ENCODE measurements around the gene MC4R. TPM values are rescaled to one million over a fixed set of nuclear protein-coding genes. Genes with fewer than 3 reads are reported as not detected.

MC4R gene
- total RNA-seq, 1 donor from 2014 or later, result not detected

DNA sequence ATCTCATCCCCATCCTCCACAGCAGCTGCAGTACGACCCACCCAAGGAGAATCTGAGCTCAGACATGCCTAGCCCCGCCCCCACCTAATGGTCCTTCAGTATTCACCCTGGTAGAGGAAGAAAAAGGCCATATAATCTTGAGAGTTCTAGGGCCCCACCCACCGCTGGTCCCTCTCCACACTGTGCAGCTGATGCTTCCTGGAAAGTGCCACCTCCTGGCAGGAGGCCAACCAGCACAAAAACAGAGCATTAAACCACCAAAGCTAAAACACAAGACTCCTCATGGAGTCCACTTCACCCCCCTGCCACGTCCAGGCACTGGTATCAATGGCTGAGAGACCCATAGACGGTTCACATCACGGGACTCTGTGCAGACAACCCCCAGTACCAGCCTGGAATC, 40.7 kb downstream of the MC4R start:
- H3K36me3 ChIP-seq, result no peaks in the 10 kb centered on the region
- no peak overlapping the region for H3K4me3 ChIP-seq
- H3K4me1 ChIP-seq, result no peaks in the 10 kb centered on the region
- no peaks in the 10 kb centered on the region for H3K9me3 ChIP-seq
- intact Hi-C loops (cut with DNase I), result no loop called here
- no peak overlapping the region for H3K27ac ChIP-seq
- TF ChIP-seq, protein P1, sequence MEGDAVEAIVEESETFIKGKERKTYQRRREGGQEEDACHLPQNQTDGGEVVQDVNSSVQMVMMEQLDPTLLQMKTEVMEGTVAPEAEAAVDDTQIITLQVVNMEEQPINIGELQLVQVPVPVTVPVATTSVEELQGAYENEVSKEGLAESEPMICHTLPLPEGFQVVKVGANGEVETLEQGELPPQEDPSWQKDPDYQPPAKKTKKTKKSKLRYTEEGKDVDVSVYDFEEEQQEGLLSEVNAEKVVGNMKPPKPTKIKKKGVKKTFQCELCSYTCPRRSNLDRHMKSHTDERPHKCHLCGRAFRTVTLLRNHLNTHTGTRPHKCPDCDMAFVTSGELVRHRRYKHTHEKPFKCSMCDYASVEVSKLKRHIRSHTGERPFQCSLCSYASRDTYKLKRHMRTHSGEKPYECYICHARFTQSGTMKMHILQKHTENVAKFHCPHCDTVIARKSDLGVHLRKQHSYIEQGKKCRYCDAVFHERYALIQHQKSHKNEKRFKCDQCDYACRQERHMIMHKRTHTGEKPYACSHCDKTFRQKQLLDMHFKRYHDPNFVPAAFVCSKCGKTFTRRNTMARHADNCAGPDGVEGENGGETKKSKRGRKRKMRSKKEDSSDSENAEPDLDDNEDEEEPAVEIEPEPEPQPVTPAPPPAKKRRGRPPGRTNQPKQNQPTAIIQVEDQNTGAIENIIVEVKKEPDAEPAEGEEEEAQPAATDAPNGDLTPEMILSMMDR (IDR thresholded peaks at IDR 0.05), result no peak
- no peak for TF ChIP-seq POLR2A (IDR thresholded peaks at IDR 0.05)
- no peak for DNase-seq (ENCODE audit: extremely low spot score in 2 of 2)
- no peaks in the 10 kb centered on the region for H3K27me3 ChIP-seq

DNA sequence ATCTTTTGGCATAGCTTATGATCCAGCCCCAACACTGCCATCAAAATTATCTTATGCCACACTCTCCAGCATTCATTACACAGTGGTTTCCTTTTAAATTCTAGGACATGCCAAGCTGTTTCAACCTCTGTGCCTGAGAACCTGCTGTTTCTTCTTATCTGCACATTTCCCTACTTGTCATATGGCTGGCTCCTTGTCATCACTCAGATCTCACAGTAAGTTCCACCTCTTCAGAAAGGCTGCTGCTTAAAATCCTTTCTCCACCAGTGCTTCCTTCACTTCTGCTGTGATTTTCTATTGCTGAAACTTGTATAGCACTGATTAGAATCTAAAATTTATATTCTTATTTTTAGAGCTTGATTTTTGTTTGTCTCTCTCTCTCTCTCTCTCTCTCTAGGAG, 43.4 kb downstream of the MC4R start:
- H3K27ac ChIP-seq, result no peak overlapping the region
- TF ChIP-seq, protein P1 (IDR thresholded peaks at IDR 0.05), result no peak
- TF ChIP-seq POLR2AphosphoS5 (IDR thresholded peaks at IDR 0.05; ENCODE audit: insufficient read depth in 1 of 2, low read depth in 1 of 2) (no peak), POLR2A (IDR thresholded peaks at IDR 0.05) (no peak)
- DNase-seq (ENCODE audit: extremely low spot score in 2 of 2), result no peak
- no peaks in the 10 kb centered on the region for H3K4me1 ChIP-seq
- no peak overlapping the region for H3K4me3 ChIP-seq
- intact Hi-C loops (cut with DNase I), result no loop called here
- no peaks in the 10 kb centered on the region for H3K27me3 ChIP-seq
- H3K9me3 ChIP-seq, result no peaks in the 10 kb centered on the region
- H3K36me3 ChIP-seq, result no peaks in the 10 kb centered on the region

DNA sequence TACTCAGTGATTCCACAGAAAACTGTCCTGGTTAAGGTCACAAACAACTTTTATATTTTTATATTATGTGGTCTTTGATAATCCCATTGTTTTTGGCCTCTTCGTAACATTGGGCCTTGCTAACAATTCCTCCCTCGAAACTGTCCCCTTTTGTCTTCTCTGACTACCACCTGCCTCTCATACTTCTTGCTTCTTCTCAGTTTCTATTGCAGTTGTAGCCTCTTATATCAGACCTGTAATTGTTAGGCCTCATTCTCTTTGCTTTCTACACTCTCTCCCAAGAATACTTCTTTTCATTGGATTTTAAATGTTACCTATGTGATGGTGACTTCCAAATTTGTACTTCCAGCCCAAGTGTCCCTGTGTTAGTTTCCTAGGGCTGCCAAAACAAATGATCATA, 44.7 kb downstream of the MC4R start:
- Histone ChIP-seq H3K27ac (no peak overlapping the region), H3K4me3 (no peak overlapping the region), H3K4me1 (no peaks in the 10 kb centered on the region), H3K27me3 (no peaks in the 10 kb centered on the region), H3K9me3 (no peaks in the 10 kb centered on the region), H3K36me3 (no peaks in the 10 kb centered on the region)
- intact Hi-C loops (cut with DNase I), result no loop called here
- no peak for DNase-seq (ENCODE audit: extremely low spot score in 2 of 2)
- TF ChIP-seq POLR2A (IDR thresholded peaks at IDR 0.05) (no peak), POLR2AphosphoS5 (IDR thresholded peaks at IDR 0.05; ENCODE audit: insufficient read depth in 1 of 2, low read depth in 1 of 2) (no peak)
- TF ChIP-seq, protein P1 (IDR thresholded peaks at IDR 0.05), result no peak

DNA sequence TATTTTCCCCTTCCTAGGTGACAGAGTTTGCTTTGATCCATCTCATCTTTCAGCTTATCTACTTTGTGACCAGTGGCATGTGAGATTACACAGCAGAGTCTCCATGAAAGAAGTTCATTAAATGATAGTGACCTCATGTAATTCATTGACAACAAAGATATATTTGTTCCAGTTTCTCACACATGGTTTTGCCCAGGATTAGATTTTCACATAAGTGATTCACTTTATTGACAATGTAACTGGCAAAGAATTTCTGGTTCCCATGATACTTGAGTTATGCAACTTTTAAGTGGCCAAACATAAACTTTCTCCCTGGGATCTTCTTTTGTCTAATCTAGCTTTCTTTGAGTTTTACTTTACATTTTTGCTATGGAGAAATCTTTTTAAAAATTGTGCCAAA, 50.0 kb downstream of the MC4R start:
- Histone ChIP-seq H3K9me3 (no peaks in the 10 kb centered on the region), H3K4me3 (no peak overlapping the region), H3K4me1 (no peaks in the 10 kb centered on the region), H3K36me3 (no peaks in the 10 kb centered on the region), H3K27ac (no peak overlapping the region), H3K27me3 (no peaks in the 10 kb centered on the region)
- DNase-seq (ENCODE audit: extremely low spot score in 2 of 2), result no peak
- TF ChIP-seq POLR2AphosphoS5 (IDR thresholded peaks at IDR 0.05; ENCODE audit: insufficient read depth in 1 of 2, low read depth in 1 of 2) (no peak), POLR2A (IDR thresholded peaks at IDR 0.05) (no peak)
- TF ChIP-seq, protein P1 (IDR thresholded peaks at IDR 0.05), result no peak
- intact Hi-C loops (cut with DNase I), result no loop called here
